GM13976 (cell line): ENCODE results near the gene FTSJ1.

Source experiments
- DNase-seq: peaks from one replicate; pipeline ENCODE4 v3.0.0; 2012; ENCODE audit warnings: low spot score
- CTCF ChIP-seq: IDR thresholded peaks from 2 replicates; pipeline ENCODE4 v1.5.1; 2012; ENCODE audit warnings: borderline replicate concordance, mild to moderate bottlenecking; ENCODE audit not compliant: insufficient read depth; ENCODE audit errors: extremely low read depth, missing control alignments, control extremely low read depth
- in situ Hi-C: fragments of 300-500 bp; cut with MboI; formaldehyde crosslinking; loops from one replicate; pipeline ENCODE4 v1.12.0; 2022; ENCODE audit warnings: low sequenced_read_pairs, mixed read lengths, inconsistent platforms; ENCODE audit not compliant: unreplicated experiment

The FTSJ1 gene

DNA sequence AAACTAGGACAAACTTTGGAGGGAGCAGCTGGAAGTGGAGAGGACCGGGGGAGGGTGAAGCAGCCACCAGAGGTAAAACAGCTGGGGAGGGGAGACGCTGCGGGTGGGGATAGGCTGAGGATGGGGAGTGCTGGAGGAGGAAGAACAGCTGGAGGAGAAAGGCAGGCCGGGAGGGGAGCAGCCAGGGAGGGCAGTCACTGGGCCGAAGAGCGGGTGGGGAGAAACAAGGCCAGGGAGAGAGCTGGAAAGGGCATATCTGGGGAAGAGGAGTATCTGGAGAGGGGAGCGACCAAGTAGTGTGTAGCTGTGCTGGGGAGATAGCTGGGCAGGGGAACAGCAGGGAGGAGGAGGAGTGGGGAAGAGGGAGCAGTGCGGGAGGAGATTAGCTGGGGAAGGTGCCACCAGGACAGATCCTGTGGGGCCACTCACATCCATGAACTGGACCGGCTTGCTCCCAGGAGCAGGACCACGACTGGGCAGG is 8.7 kb upstream of the FTSJ1 start:
- in situ Hi-C loops, result loop anchor here (25.0 kb wide), 1 partner anchor 380 kb away; no protein-coding TSS in a partner anchor
- DNase-seq, result no peak
- TF ChIP-seq CTCF, result no peak

- in situ Hi-C loops, result loop anchor here (25.0 kb wide), 1 partner anchor 381 kb away; no protein-coding TSS in a partner anchor
- DNase-seq, result peak; percentile 65
- TF ChIP-seq CTCF, result no peak
These were observed 7.7 kb upstream of the FTSJ1 start for GRCh38 chrX:48468247-48468671.

- peak; percentile 62 for DNase-seq
- TF ChIP-seq CTCF, result peak; percentile 18
- in situ Hi-C loops, result loop anchor here (25.0 kb wide), 1 partner anchor 382 kb away; no protein-coding TSS in a partner anchor
These were observed 7.0 kb upstream of the FTSJ1 start for GRCh38 chrX:48468693-48469691.

- DNase-seq, result no peak
- TF ChIP-seq CTCF, result no peak
- in situ Hi-C loops, result loop anchor here (25.0 kb wide), 1 partner anchor 383 kb away; no protein-coding TSS in a partner anchor
These were observed 5.7 kb upstream of the FTSJ1 start, which contains the start of gene SLC38A5 for GRCh38 chrX:48470110-48470832. TSS of gene SLC38A5 (minus strand) at chrX:48470260. CDS start at chrX:48467924, 2,336 bp downstream.

DNA sequence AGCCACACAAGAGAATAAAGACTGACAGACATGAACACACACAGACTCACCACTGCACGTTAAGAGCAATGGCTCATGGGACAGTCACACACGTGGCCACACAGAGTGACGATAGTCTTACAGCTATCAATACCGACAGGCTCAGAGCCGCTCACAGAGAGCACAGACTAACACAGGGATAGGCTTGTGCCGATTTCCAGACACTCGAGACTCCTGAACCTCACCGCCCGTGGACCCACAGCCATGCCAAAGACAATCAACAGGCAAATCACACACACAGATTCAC is 5.2 kb upstream of the FTSJ1 start:
- TF ChIP-seq CTCF, result no peak
- in situ Hi-C loops, result loop anchor here (25.0 kb wide), 1 partner anchor 383 kb away; no protein-coding TSS in a partner anchor
- no peak for DNase-seq

DNA sequence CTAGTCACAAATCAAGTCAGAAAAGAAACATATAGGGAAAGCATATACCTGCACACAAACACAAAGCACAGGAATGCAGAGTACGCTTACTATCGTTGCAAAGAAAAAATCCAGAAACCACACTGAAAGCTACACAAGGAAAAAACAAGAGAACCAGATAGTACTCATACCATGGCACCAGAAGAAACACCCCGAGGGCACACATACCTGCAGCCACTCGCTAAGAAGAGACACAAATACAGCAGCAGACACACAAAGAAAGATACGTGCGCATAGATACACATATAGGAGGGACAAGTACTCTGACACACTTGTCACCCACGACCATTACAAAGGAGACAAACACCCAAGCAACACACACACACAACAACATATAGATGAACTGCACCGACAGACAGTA is 4.5 kb upstream of the FTSJ1 start:
- in situ Hi-C loops, result loop anchor here (25.0 kb wide), 1 partner anchor 384 kb away; no protein-coding TSS in a partner anchor

More for the DNA sequence above, 4.5 kb upstream of the FTSJ1 start:
- DNase-seq, result no peak
- no peak for TF ChIP-seq CTCF
